Activated CD8-positive, alpha-beta memory T cell treated with anti-CD3 and anti-CD28 coated beads, Interleukin-2, amount 50 U/mL, for 4 hours (primary cell): ENCODE measurements around the gene POLR2H.

Source experiments
- DNase-seq: peaks from one replicate; pipeline ENCODE4 v3.0.0-alpha.2; 2020

The POLR2H gene

GRCh38 chr3:184389935-184390528 lies 28.5 kb downstream of the POLR2H start:
- DNase-seq, result no peak

- no peak for DNase-seq
Observed at GRCh38 chr3:184391266-184391665, 29.8 kb downstream of the POLR2H start.

GRCh38 chr3:184395320-184395660 lies 33.8 kb downstream of the POLR2H start:
- DNase-seq, result no peak

- no peak for DNase-seq
Observed at GRCh38 chr3:184399410-184399809, 37.9 kb downstream of the POLR2H start.

GRCh38 chr3:184405075-184406030 lies 43.8 kb downstream of the POLR2H start:
- DNase-seq, result no peak

GRCh38 chr3:184409331-184409926 lies 47.9 kb downstream of the POLR2H start:
- DNase-seq, result no peak

GRCh38 chr3:184409946-184410500 lies 48.5 kb downstream of the POLR2H start:
- no peak for DNase-seq

GRCh38 chr3:184414418-184415202 lies 53.1 kb downstream of the POLR2H start:
- DNase-seq, result no peak

GRCh38 chr3:184415203-184415490 lies 53.6 kb downstream of the POLR2H start:
- no peak for DNase-seq

- DNase-seq, result peak; percentile 70
Observed at GRCh38 chr3:184417619-184418327, 56.3 kb downstream of the POLR2H start.
